GM06990 (cell line): ENCODE measurements around the gene PSG1.
"Not testable (repeated sequence)": the region's sequence is repeated elsewhere in the genome, so short reads cannot be mapped to it uniquely, and the experiment has no call there.

Source experiments
- DNase-seq: peaks from one replicate; pipeline ENCODE4 v3.0.0-alpha.2; 2011; ENCODE audit not compliant: insufficient read length; ENCODE audit errors: extremely low read depth
- H3K27me3 ChIP-seq: replicated peaks from 2 replicates; pipeline ENCODE4 v1.6.0; 2011; ENCODE audit warnings: low read length; ENCODE audit not compliant: control insufficient read depth, insufficient read depth
- H3K36me3 ChIP-seq: 2 replicates; pipeline ENCODE4 v1.5.1; 2011; ENCODE audit warnings: low read length; ENCODE audit not compliant: control insufficient read depth, insufficient read depth
- H3K4me3 ChIP-seq: replicated peaks from 2 replicates; pipeline ENCODE4 v1.5.1; 2011; ENCODE audit warnings: low read depth, mild to moderate bottlenecking, control low read depth, low read length
- CTCF ChIP-seq: IDR thresholded peaks from 2 replicates; pipeline ENCODE4 v1.5.1; 2011; ENCODE audit warnings: low read length, control low read depth, mild to moderate bottlenecking, inconsistent platforms; ENCODE audit not compliant: insufficient read depth, poor library complexity, severe bottlenecking

The PSG1 gene

GRCh38 chr19:42887876-42888445 is 8.4 kb upstream of the PSG1 start:
- not testable (repeated sequence) for H3K4me3 ChIP-seq, H3K27me3 ChIP-seq, H3K36me3 ChIP-seq, DNase-seq

GRCh38 chr19:42882730-42883129 is 3.2 kb upstream of the PSG1 start:
- not testable (repeated sequence) for DNase-seq, H3K27me3 ChIP-seq, H3K36me3 ChIP-seq, H3K4me3 ChIP-seq

- H3K4me3 ChIP-seq, DNase-seq, H3K36me3 ChIP-seq, H3K27me3 ChIP-seq: not testable (repeated sequence)
Observed at GRCh38 chr19:42882010-42882409, 2.5 kb upstream of the PSG1 start.

GRCh38 chr19:42881279-42881678 is 1.8 kb upstream of the PSG1 start:
- DNase-seq, H3K27me3 ChIP-seq, H3K36me3 ChIP-seq, H3K4me3 ChIP-seq: not testable (repeated sequence)
- TF ChIP-seq CTCF = peak; percentile 58

- not testable (repeated sequence) for DNase-seq, H3K4me3 ChIP-seq, H3K27me3 ChIP-seq, H3K36me3 ChIP-seq
Observed at GRCh38 chr19:42880621-42881020, 1.1 kb upstream of the PSG1 start.

- not testable (repeated sequence) for DNase-seq, H3K36me3 ChIP-seq, H3K4me3 ChIP-seq, H3K27me3 ChIP-seq
Observed at GRCh38 chr19:42876596-42876995, 2.9 kb downstream of the PSG1 start.

- DNase-seq, H3K4me3 ChIP-seq, H3K36me3 ChIP-seq, H3K27me3 ChIP-seq: not testable (repeated sequence)
Observed at GRCh38 chr19:42875881-42876280, 3.6 kb downstream of the PSG1 start.

- H3K4me3 ChIP-seq, H3K27me3 ChIP-seq, DNase-seq, H3K36me3 ChIP-seq: not testable (repeated sequence)
Observed at GRCh38 chr19:42874901-42875813, 4.4 kb downstream of the PSG1 start.

GRCh38 chr19:42874136-42874535 is 5.4 kb downstream of the PSG1 start:
- not testable (repeated sequence) for DNase-seq, H3K27me3 ChIP-seq, H3K36me3 ChIP-seq, H3K4me3 ChIP-seq

- H3K4me3 ChIP-seq = no peak overlapping the region
- DNase-seq = no peak
- H3K27me3 ChIP-seq = no peaks in the 10 kb centered on the region
- TF ChIP-seq CTCF = no peak
- no peaks in the 10 kb centered on the region for H3K36me3 ChIP-seq
Observed at GRCh38 chr19:42872608-42873007, 6.9 kb downstream of the PSG1 start.
